ENCODE measurements around the gene CTU2.

CTU2 gene

GRCh38 chr16:88688013-88688778, 18.1 kb upstream of the CTU2 start:
- no peak for TF ChIP-seq GATA2 (IDR thresholded peaks at IDR 0.05; ENCODE audit: low read depth, low read length)
- no peak for TF ChIP-seq GATA3 (IDR thresholded peaks at IDR 0.05; ENCODE audit: low read depth, low read length)

GRCh38 chr16:88690341-88691128, 15.8 kb upstream of the CTU2 start:
- TF ChIP-seq GATA2 (IDR thresholded peaks at IDR 0.05; ENCODE audit: low read depth, low read length) = no peak
- no peak for TF ChIP-seq GATA3 (IDR thresholded peaks at IDR 0.05; ENCODE audit: low read depth, low read length)

- no peak for TF ChIP-seq GATA2 (IDR thresholded peaks at IDR 0.05; ENCODE audit: low read depth, low read length)
- no peak for TF ChIP-seq GATA3 (IDR thresholded peaks at IDR 0.05; ENCODE audit: low read depth, low read length)
These were observed 15.0 kb upstream of the CTU2 start for GRCh38 chr16:88691129-88691813.

GRCh38 chr16:88691924-88692560, 14.3 kb upstream of the CTU2 start:
- TF ChIP-seq GATA2 (IDR thresholded peaks at IDR 0.05; ENCODE audit: low read depth, low read length) (no peak), GATA3 (IDR thresholded peaks at IDR 0.05; ENCODE audit: low read depth, low read length) (no peak)

- TF ChIP-seq GATA2 (IDR thresholded peaks at IDR 0.05; ENCODE audit: low read depth, low read length) (no peak), GATA3 (IDR thresholded peaks at IDR 0.05; ENCODE audit: low read depth, low read length) (no peak)
These were observed 13.4 kb upstream of the CTU2 start for GRCh38 chr16:88692861-88693260.

GRCh38 chr16:88693420-88694177, 12.7 kb upstream of the CTU2 start:
- no peak for TF ChIP-seq GATA2 (IDR thresholded peaks at IDR 0.05; ENCODE audit: low read depth, low read length)
- no peak for TF ChIP-seq GATA3 (IDR thresholded peaks at IDR 0.05; ENCODE audit: low read depth, low read length)

GRCh38 chr16:88694221-88695087, 11.8 kb upstream of the CTU2 start:
- no peak for TF ChIP-seq GATA3 (IDR thresholded peaks at IDR 0.05; ENCODE audit: low read depth, low read length)
- no peak for TF ChIP-seq GATA2 (IDR thresholded peaks at IDR 0.05; ENCODE audit: low read depth, low read length)

GRCh38 chr16:88695218-88695617, 11.1 kb upstream of the CTU2 start:
- no peak for TF ChIP-seq GATA2 (IDR thresholded peaks at IDR 0.05; ENCODE audit: low read depth, low read length)
- TF ChIP-seq GATA3 (IDR thresholded peaks at IDR 0.05; ENCODE audit: low read depth, low read length) = no peak

GRCh38 chr16:88695753-88696152, 10.6 kb upstream of the CTU2 start:
- TF ChIP-seq GATA2 (IDR thresholded peaks at IDR 0.05; ENCODE audit: low read depth, low read length) = no peak
- no peak for TF ChIP-seq GATA3 (IDR thresholded peaks at IDR 0.05; ENCODE audit: low read depth, low read length)

- TF ChIP-seq GATA3 (IDR thresholded peaks at IDR 0.05; ENCODE audit: low read depth, low read length) (no peak), GATA2 (IDR thresholded peaks at IDR 0.05; ENCODE audit: low read depth, low read length) (no peak)
These were observed 9.9 kb upstream of the CTU2 start for GRCh38 chr16:88696441-88696840.

GRCh38 chr16:88697116-88697830, 9.0 kb upstream of the CTU2 start:
- TF ChIP-seq GATA3 (IDR thresholded peaks at IDR 0.05; ENCODE audit: low read depth, low read length) (no peak), GATA2 (IDR thresholded peaks at IDR 0.05; ENCODE audit: low read depth, low read length) (no peak)

Measured in SH-SY5Y (cell line).